GM10266 (cell line): Measurements from ENCODE around the gene CCSER1.
A peak's percentile ranks its signal among the peaks of the same experiment; 100 is the strongest.
"Not testable (repeated sequence)": the region's sequence is repeated elsewhere in the genome, so short reads cannot be mapped to it uniquely, and the experiment has no call there.

Experiments used
- DNase-seq: peaks from one replicate; pipeline ENCODE4 v3.0.0; 2012; ENCODE audit errors: extremely low spot score
- CTCF ChIP-seq: IDR thresholded peaks from 2 replicates; pipeline ENCODE4 v1.5.1; 2012; ENCODE audit warnings: mild to moderate bottlenecking, low read depth; ENCODE audit not compliant: control insufficient read depth, insufficient read depth; ENCODE audit errors: missing control alignments

CCSER1 gene

GRCh38 chr4:90375081-90375480, 247.9 kb downstream of the CCSER1 start:
- no peak for DNase-seq
- TF ChIP-seq CTCF = no peak

DNA sequence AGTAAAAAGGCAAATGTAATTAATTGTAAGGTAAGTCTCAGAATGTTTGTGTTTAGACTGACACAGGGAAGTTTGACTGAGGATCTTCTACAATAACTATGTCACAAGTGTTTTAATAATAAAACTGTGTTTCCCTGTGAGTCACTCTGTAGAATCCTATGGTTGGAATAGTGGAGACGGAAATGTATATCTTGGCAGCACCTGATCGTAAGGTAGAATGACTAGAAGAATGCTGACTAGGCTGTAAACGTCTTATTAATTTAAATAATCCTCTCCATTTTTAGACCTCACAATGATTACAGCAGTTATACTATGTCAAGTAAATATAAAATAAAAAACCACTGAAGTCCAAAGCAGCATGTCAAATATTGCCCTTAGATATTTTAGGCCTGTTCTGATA, 266.0 kb downstream of the CCSER1 start:
- no peak for TF ChIP-seq CTCF
- DNase-seq = no peak

GRCh38 chr4:90403781-90404180, 276.6 kb downstream of the CCSER1 start:
- no peak for DNase-seq
- TF ChIP-seq CTCF = no peak

- not testable (repeated sequence) for DNase-seq
Measured at GRCh38 chr4:90407897-90408296, 280.7 kb downstream of the CCSER1 start.

- not testable (repeated sequence) for DNase-seq
Measured at GRCh38 chr4:90412786-90413185, 285.6 kb downstream of the CCSER1 start.

GRCh38 chr4:90415116-90415515, 287.9 kb downstream of the CCSER1 start:
- DNase-seq = no peak
- TF ChIP-seq CTCF = no peak

GRCh38 chr4:90419124-90419711, 292.0 kb downstream of the CCSER1 start:
- peak; percentile 64 for TF ChIP-seq CTCF
- DNase-seq = peak; percentile 12

GRCh38 chr4:90421161-90421560, 294.0 kb downstream of the CCSER1 start:
- no peak for DNase-seq
- TF ChIP-seq CTCF = no peak
